ENCODE data around the gene ADCY5.

GRCh38 chr3:123481722-123482457 lies 33.0 kb upstream of the ADCY5 start:
- TF ChIP-seq GABPA (IDR thresholded peaks at IDR 0.05 in 1 of 2, conservative IDR thresholded peaks at IDR 0.05 in 1 of 2), result no peak
- no peak for TF ChIP-seq ATF3 (IDR thresholded peaks at IDR 0.05)
- TF ChIP-seq ZBTB33 (IDR thresholded peaks at IDR 0.05), result no peak
- no peak for TF ChIP-seq RAD21 (IDR thresholded peaks at IDR 0.05)

All from liver (tissue), 2 donors.